Effector memory CD8-positive, alpha-beta T cell (primary cell): ENCODE results near the gene KHDRBS1.
"Not testable (repeated sequence)": the region's sequence is repeated elsewhere in the genome, so short reads cannot be mapped to it uniquely, and the experiment has no call there.

Experiments
- ATAC-seq: fragments of 150-1000 bp; cut with Tn5 transposase; replicated peaks from 2 replicates; pipeline ENCODE4 v1.10.0; 2021; ENCODE audit warnings: mild to moderate bottlenecking, moderate library complexity
- DNase-seq, 3 experiments: peaks; one replicate each; pipeline ENCODE4 v3.0.0; 2021
- H3K27ac Mint-ChIP-seq, 2 donors: one replicate each; pipeline ENCODE4 v1.8.0; 2022; ENCODE audit warnings: mild to moderate bottlenecking in 2 of 2, mixed read lengths in 2 of 2, moderate library complexity in 2 of 2
- H3K27me3 Mint-ChIP-seq, 2 donors: one replicate each; pipeline ENCODE4 v1.8.0; 2022; ENCODE audit warnings: mixed read lengths in 2 of 2
- H3K36me3 Mint-ChIP-seq: one replicate; pipeline ENCODE4 v1.8.0; 2022; ENCODE audit warnings: mild to moderate bottlenecking, moderate library complexity, mixed read lengths; ENCODE audit not compliant: insufficient read depth
- H3K4me1 Mint-ChIP-seq, 2 donors: one replicate each; pipeline ENCODE4 v1.8.0; 2022; ENCODE audit warnings: low read depth in 2 of 2, mixed read lengths in 2 of 2
- H3K4me3 Mint-ChIP-seq, 2 donors: one replicate each; pipeline ENCODE4 v1.8.0; 2022; ENCODE audit warnings: mild to moderate bottlenecking in 2 of 2, mixed read lengths in 2 of 2, moderate library complexity in 2 of 2
- H3K9me3 Mint-ChIP-seq, 2 donors: one replicate each; pipeline ENCODE4 v1.8.0; 2022; ENCODE audit warnings: mixed read lengths in 2 of 2

Gene KHDRBS1

GRCh38 chr1:32082022-32082421, 68.4 kb downstream of the KHDRBS1 start:
- Mint-ChIP-seq H3K27me3 (no peaks in the 10 kb centered on the region), H3K27ac (peak overlapping the region in 1 of 2 donors; percentile 33), H3K4me3 (no peak overlapping the region), H3K4me1 (peaks cover 0 to 3% of the 10 kb centered on the region in 2 donors), H3K9me3 (no peaks in the 10 kb centered on the region), H3K36me3 (peaks cover 32% of the 10 kb centered on the region)
- ATAC-seq (no peak), DNase-seq (no peak)

DNA sequence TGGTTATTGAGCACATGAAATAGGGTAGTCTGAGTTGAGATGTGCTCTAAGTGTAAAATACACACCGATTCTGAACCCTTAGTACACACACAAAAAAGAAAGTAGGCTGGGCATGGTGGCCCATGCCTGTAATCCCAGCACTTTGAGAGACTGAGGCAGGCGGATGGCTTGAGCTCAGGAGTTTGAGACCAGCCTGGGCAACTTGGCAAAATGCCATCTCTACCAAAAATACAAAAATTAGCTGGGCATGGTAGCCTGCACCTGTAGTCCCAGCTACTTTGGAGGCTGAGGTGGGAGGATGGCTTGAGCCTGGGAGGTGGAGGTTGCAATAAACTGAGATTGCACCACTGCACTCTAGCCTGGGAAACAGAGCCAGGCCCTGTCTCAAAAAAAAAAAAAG, 72.7 kb downstream of the KHDRBS1 start:
- H3K27ac Mint-ChIP-seq, DNase-seq, ATAC-seq, H3K36me3 Mint-ChIP-seq, H3K9me3 Mint-ChIP-seq, H3K4me3 Mint-ChIP-seq, H3K27me3 Mint-ChIP-seq, H3K4me1 Mint-ChIP-seq: not testable (repeated sequence)

GRCh38 chr1:32091176-32091575, 77.5 kb downstream of the KHDRBS1 start:
- Mint-ChIP-seq H3K27me3 (no peaks in the 10 kb centered on the region), H3K4me1 (peaks cover 0 to 3% of the 10 kb centered on the region in 2 donors), H3K4me3 (no peak overlapping the region), H3K27ac (no peak overlapping the region), H3K36me3 (peaks cover 19% of the 10 kb centered on the region), H3K9me3 (no peaks in the 10 kb centered on the region)
- no peak for DNase-seq
- no peak for ATAC-seq

DNA sequence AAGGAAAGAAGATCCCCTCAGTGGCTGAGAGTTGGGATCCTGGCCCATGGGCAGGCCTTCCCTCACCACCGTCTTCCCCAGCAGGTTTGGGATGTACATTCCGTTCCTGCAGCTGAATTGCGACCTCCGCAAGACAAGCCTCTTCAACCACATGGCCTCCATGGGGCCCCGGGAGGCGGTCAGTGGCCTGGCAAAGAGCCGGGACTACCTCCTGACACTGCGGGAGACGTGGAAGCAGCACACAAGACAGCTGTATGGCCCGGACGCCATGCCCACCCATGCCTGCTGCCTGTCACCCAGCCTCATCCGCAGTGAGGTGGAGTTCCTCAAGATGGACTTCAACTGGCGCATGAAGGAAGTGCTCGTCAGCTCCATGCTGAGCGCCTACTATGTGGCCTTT, 77.9 kb downstream of the KHDRBS1 start:
- no peak overlapping the region for H3K27ac Mint-ChIP-seq
- peaks cover 21% of the 10 kb centered on the region for H3K36me3 Mint-ChIP-seq
- DNase-seq (no peak), ATAC-seq (no peak)
- no peaks in the 10 kb centered on the region for H3K9me3 Mint-ChIP-seq
- H3K27me3 Mint-ChIP-seq = no peaks in the 10 kb centered on the region
- peaks cover 0 to 3% of the 10 kb centered on the region in 2 donors for H3K4me1 Mint-ChIP-seq
- no peak overlapping the region for H3K4me3 Mint-ChIP-seq
